ENCODE data around the gene SUSD1.

GRCh38 chr9:112127281-112127680 lies 47.8 kb downstream of the SUSD1 start:
- TF ChIP-seq CTCF (IDR thresholded peaks at IDR 0.05) (no peak), EP300 (IDR thresholded peaks at IDR 0.05) (no peak)

Measured in ovary (tissue), 3 donors.